ENCODE results near the gene ADGRE2.
"Not testable (repeated sequence)": the region's sequence is repeated elsewhere in the genome, so short reads cannot be mapped to it uniquely, and the experiment has no call there.

ADGRE2 gene

GRCh38 chr19:14769201-14769600 lies 9.2 kb downstream of the ADGRE2 start:
- no peak overlapping the region for H3K4me3 ChIP-seq (ENCODE audit: low read length in 2 of 2)
- H3K36me3 ChIP-seq (ENCODE audit: control insufficient read depth in 2 of 2, insufficient read depth in 2 of 2, low read length in 2 of 2) = peaks cover 0 to 2% of the 10 kb centered on the region in 2 donors
- no peak overlapping the region for H3K27ac ChIP-seq (ENCODE audit: low read depth in 2 of 2, low read length in 2 of 2)
- no peak overlapping the region for H3K9ac ChIP-seq (ENCODE audit: low read depth in 1 of 2, low read length in 2 of 2)
- H3K4me1 ChIP-seq (ENCODE audit: control insufficient read depth in 2 of 2, insufficient read depth in 2 of 2, low read length in 2 of 2) = no peaks in the 10 kb centered on the region
- no peaks in the 10 kb centered on the region for H3K27me3 ChIP-seq (ENCODE audit: control insufficient read depth in 2 of 2, insufficient read depth in 2 of 2, low read length in 2 of 2)
- no peaks in the 10 kb centered on the region for H3K9me3 ChIP-seq (ENCODE audit: control insufficient read depth in 2 of 2, low read length in 2 of 2)

DNA sequence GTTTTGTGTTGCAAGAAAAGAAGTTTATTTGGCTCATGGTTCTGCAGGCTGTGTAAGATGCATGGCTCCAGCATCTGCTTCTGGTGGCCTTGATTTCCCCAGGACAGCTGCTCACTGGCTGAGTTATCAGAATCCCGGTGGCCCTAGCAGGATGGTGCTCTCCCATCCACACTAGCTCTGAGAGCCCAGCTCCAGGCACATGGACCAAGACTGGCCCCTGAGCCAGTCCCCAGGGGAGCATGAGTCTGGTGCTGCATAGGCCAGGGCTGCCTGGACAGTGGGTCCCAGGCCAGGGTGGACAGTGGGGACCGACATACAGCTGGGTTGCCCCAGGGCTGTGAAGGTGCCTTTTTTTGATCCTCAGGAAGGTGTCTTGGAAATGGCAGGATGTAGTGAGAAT lies 10.4 kb downstream of the ADGRE2 start:
- H3K4me3 ChIP-seq (ENCODE audit: low read length in 2 of 2) = no peak overlapping the region
- H3K4me1 ChIP-seq (ENCODE audit: control insufficient read depth in 2 of 2, insufficient read depth in 2 of 2, low read length in 2 of 2) = no peaks in the 10 kb centered on the region
- no peaks in the 10 kb centered on the region for H3K27me3 ChIP-seq (ENCODE audit: control insufficient read depth in 2 of 2, insufficient read depth in 2 of 2, low read length in 2 of 2)
- H3K9ac ChIP-seq (ENCODE audit: low read depth in 1 of 2, low read length in 2 of 2) = no peak overlapping the region
- H3K27ac ChIP-seq (ENCODE audit: low read depth in 2 of 2, low read length in 2 of 2) = no peak overlapping the region
- no peaks in the 10 kb centered on the region for H3K9me3 ChIP-seq (ENCODE audit: control insufficient read depth in 2 of 2, low read length in 2 of 2)
- H3K36me3 ChIP-seq (ENCODE audit: control insufficient read depth in 2 of 2, insufficient read depth in 2 of 2, low read length in 2 of 2) = peaks cover 0 to 2% of the 10 kb centered on the region in 2 donors

- Histone ChIP-seq H3K9me3 (ENCODE audit: control insufficient read depth in 2 of 2, low read length in 2 of 2) (no peaks in the 10 kb centered on the region), H3K4me1 (ENCODE audit: control insufficient read depth in 2 of 2, insufficient read depth in 2 of 2, low read length in 2 of 2) (no peaks in the 10 kb centered on the region), H3K36me3 (ENCODE audit: control insufficient read depth in 2 of 2, insufficient read depth in 2 of 2, low read length in 2 of 2) (peaks cover 0 to 2% of the 10 kb centered on the region in 2 donors), H3K27ac (ENCODE audit: low read depth in 2 of 2, low read length in 2 of 2) (no peak overlapping the region), H3K27me3 (ENCODE audit: control insufficient read depth in 2 of 2, insufficient read depth in 2 of 2, low read length in 2 of 2) (no peaks in the 10 kb centered on the region), H3K4me3 (ENCODE audit: low read length in 2 of 2) (no peak overlapping the region), H3K9ac (ENCODE audit: low read depth in 1 of 2, low read length in 2 of 2) (no peak overlapping the region)
These were observed 10.8 kb downstream of the ADGRE2 start for GRCh38 chr19:14767466-14767971.

GRCh38 chr19:14765841-14766240 lies 12.5 kb downstream of the ADGRE2 start:
- H3K9me3 ChIP-seq (ENCODE audit: control insufficient read depth in 2 of 2, low read length in 2 of 2); H3K9ac ChIP-seq (ENCODE audit: low read depth in 1 of 2, low read length in 2 of 2); H3K27ac ChIP-seq (ENCODE audit: low read depth in 2 of 2, low read length in 2 of 2); H3K36me3 ChIP-seq (ENCODE audit: control insufficient read depth in 2 of 2, insufficient read depth in 2 of 2, low read length in 2 of 2); H3K4me1 ChIP-seq (ENCODE audit: control insufficient read depth in 2 of 2, insufficient read depth in 2 of 2, low read length in 2 of 2); H3K27me3 ChIP-seq (ENCODE audit: control insufficient read depth in 2 of 2, insufficient read depth in 2 of 2, low read length in 2 of 2); H3K4me3 ChIP-seq (ENCODE audit: low read length in 2 of 2): not testable (repeated sequence)

- not testable (repeated sequence) for H3K9me3 ChIP-seq (ENCODE audit: control insufficient read depth in 2 of 2, low read length in 2 of 2); H3K27ac ChIP-seq (ENCODE audit: low read depth in 2 of 2, low read length in 2 of 2); H3K4me1 ChIP-seq (ENCODE audit: control insufficient read depth in 2 of 2, insufficient read depth in 2 of 2, low read length in 2 of 2); H3K36me3 ChIP-seq (ENCODE audit: control insufficient read depth in 2 of 2, insufficient read depth in 2 of 2, low read length in 2 of 2); H3K27me3 ChIP-seq (ENCODE audit: control insufficient read depth in 2 of 2, insufficient read depth in 2 of 2, low read length in 2 of 2); H3K4me3 ChIP-seq (ENCODE audit: low read length in 2 of 2); H3K9ac ChIP-seq (ENCODE audit: low read depth in 1 of 2, low read length in 2 of 2)
These were observed 13.0 kb downstream of the ADGRE2 start for GRCh38 chr19:14765403-14765802.

DNA sequence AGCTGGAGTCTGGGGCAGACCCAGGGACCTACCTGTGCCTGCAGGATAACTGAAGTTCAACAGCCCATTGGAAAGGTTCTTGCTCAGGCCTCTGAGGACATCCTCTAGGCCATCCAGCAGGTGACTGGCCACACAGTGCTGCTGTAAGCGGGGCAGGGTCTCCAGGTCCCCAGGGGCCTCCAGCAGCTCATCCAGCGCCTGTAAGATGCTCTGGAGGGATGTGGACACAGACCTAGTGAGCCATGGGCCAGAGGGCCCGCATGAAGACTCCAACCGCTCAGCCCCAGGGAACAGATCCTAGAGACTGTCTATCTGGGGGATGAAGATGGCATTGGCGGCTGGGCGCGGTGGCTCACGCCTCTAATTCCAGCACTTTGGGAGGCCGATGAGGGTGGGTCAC lies 14.0 kb downstream of the ADGRE2 start:
- Histone ChIP-seq H3K27ac (ENCODE audit: low read depth in 2 of 2, low read length in 2 of 2) (no peak overlapping the region), H3K4me1 (ENCODE audit: control insufficient read depth in 2 of 2, insufficient read depth in 2 of 2, low read length in 2 of 2) (no peaks in the 10 kb centered on the region), H3K9ac (ENCODE audit: low read depth in 1 of 2, low read length in 2 of 2) (no peak overlapping the region), H3K9me3 (ENCODE audit: control insufficient read depth in 2 of 2, low read length in 2 of 2) (no peaks in the 10 kb centered on the region), H3K4me3 (ENCODE audit: low read length in 2 of 2) (no peak overlapping the region), H3K27me3 (ENCODE audit: control insufficient read depth in 2 of 2, insufficient read depth in 2 of 2, low read length in 2 of 2) (no peaks in the 10 kb centered on the region), H3K36me3 (ENCODE audit: control insufficient read depth in 2 of 2, insufficient read depth in 2 of 2, low read length in 2 of 2) (no peaks in the 10 kb centered on the region)

DNA sequence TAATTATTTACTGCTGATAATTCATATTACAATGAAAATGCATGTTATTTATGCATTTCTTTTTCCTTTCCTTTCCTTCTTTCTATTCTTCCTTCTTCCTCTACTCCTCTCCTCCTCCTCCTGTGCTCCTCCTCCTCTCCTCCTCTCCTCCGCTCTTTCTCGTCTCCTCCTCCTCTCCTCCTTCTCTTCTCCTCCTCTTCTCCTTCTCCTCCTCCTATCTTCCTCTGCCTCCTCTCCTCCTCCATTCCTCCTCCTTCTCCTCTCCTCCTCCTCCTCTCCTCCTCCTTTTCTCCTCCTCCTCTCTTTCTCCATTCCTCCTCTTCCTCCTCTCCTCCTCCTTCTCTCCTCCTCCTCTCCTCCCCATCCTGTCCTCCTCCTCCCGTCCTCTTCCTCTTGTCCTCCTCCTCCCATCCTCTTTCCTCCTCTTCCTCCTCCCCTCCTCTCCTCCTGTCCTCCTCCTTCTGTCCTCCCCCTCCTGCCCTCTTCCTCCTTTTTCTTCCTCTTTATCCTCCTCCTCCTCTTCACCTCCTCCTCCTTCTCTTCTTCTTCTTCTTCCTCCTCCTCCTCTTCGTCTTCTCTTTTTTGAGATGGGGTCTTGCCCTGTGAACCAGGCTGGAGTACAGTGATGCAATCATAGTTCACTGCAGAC lies 14.7 kb downstream of the ADGRE2 start:
- no peak overlapping the region for H3K9ac ChIP-seq (ENCODE audit: low read depth in 1 of 2, low read length in 2 of 2)
- H3K36me3 ChIP-seq (ENCODE audit: control insufficient read depth in 2 of 2, insufficient read depth in 2 of 2, low read length in 2 of 2) = no peaks in the 10 kb centered on the region
- no peak overlapping the region for H3K27ac ChIP-seq (ENCODE audit: low read depth in 2 of 2, low read length in 2 of 2)
- H3K27me3 ChIP-seq (ENCODE audit: control insufficient read depth in 2 of 2, insufficient read depth in 2 of 2, low read length in 2 of 2) = no peaks in the 10 kb centered on the region
- H3K9me3 ChIP-seq (ENCODE audit: control insufficient read depth in 2 of 2, low read length in 2 of 2) = no peaks in the 10 kb centered on the region
- no peak overlapping the region for H3K4me3 ChIP-seq (ENCODE audit: low read length in 2 of 2)
- H3K4me1 ChIP-seq (ENCODE audit: control insufficient read depth in 2 of 2, insufficient read depth in 2 of 2, low read length in 2 of 2) = no peaks in the 10 kb centered on the region

GRCh38 chr19:14762111-14762510 lies 16.2 kb downstream of the ADGRE2 start:
- Histone ChIP-seq H3K27ac (ENCODE audit: low read depth in 2 of 2, low read length in 2 of 2) (no peak overlapping the region), H3K36me3 (ENCODE audit: control insufficient read depth in 2 of 2, insufficient read depth in 2 of 2, low read length in 2 of 2) (no peaks in the 10 kb centered on the region), H3K27me3 (ENCODE audit: control insufficient read depth in 2 of 2, insufficient read depth in 2 of 2, low read length in 2 of 2) (no peaks in the 10 kb centered on the region), H3K4me1 (ENCODE audit: control insufficient read depth in 2 of 2, insufficient read depth in 2 of 2, low read length in 2 of 2) (no peaks in the 10 kb centered on the region), H3K4me3 (ENCODE audit: low read length in 2 of 2) (no peak overlapping the region), H3K9me3 (ENCODE audit: control insufficient read depth in 2 of 2, low read length in 2 of 2) (no peaks in the 10 kb centered on the region), H3K9ac (ENCODE audit: low read depth in 1 of 2, low read length in 2 of 2) (no peak overlapping the region)

GRCh38 chr19:14761607-14762006 lies 16.8 kb downstream of the ADGRE2 start:
- no peaks in the 10 kb centered on the region for H3K36me3 ChIP-seq (ENCODE audit: control insufficient read depth in 2 of 2, insufficient read depth in 2 of 2, low read length in 2 of 2)
- no peaks in the 10 kb centered on the region for H3K9me3 ChIP-seq (ENCODE audit: control insufficient read depth in 2 of 2, low read length in 2 of 2)
- no peak overlapping the region for H3K27ac ChIP-seq (ENCODE audit: low read depth in 2 of 2, low read length in 2 of 2)
- no peak overlapping the region for H3K4me3 ChIP-seq (ENCODE audit: low read length in 2 of 2)
- no peaks in the 10 kb centered on the region for H3K4me1 ChIP-seq (ENCODE audit: control insufficient read depth in 2 of 2, insufficient read depth in 2 of 2, low read length in 2 of 2)
- no peaks in the 10 kb centered on the region for H3K27me3 ChIP-seq (ENCODE audit: control insufficient read depth in 2 of 2, insufficient read depth in 2 of 2, low read length in 2 of 2)
- no peak overlapping the region for H3K9ac ChIP-seq (ENCODE audit: low read depth in 1 of 2, low read length in 2 of 2)

DNA sequence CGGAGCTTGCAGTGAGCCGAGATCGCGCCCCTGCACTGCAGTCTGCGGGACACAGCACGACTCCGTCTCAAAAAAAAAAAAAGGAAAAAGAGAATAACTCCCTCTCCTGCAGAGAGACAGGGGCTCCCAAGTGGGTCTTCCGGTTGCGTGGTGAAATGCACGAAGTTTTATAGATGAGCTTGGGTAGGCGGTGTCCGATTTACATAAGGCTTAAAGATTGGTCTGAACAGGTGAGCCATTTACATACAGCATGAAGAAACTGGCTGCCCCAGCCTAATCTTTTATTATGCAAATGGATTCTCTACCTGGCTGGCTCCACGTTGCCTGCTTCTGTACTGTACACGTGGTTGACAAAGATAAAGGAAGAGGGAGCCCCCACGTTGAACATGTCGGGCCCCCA lies 19.5 kb downstream of the ADGRE2 start:
- Histone ChIP-seq H3K4me1 (ENCODE audit: control insufficient read depth in 2 of 2, insufficient read depth in 2 of 2, low read length in 2 of 2) (no peaks in the 10 kb centered on the region), H3K4me3 (ENCODE audit: low read length in 2 of 2) (peak overlapping the region in 1 of 2 donors; percentile 27), H3K36me3 (ENCODE audit: control insufficient read depth in 2 of 2, insufficient read depth in 2 of 2, low read length in 2 of 2) (no peaks in the 10 kb centered on the region), H3K27ac (ENCODE audit: low read depth in 2 of 2, low read length in 2 of 2) (no peak overlapping the region), H3K27me3 (ENCODE audit: control insufficient read depth in 2 of 2, insufficient read depth in 2 of 2, low read length in 2 of 2) (no peaks in the 10 kb centered on the region), H3K9ac (ENCODE audit: low read depth in 1 of 2, low read length in 2 of 2) (no peak overlapping the region), H3K9me3 (ENCODE audit: control insufficient read depth in 2 of 2, low read length in 2 of 2) (no peaks in the 10 kb centered on the region)

DNA sequence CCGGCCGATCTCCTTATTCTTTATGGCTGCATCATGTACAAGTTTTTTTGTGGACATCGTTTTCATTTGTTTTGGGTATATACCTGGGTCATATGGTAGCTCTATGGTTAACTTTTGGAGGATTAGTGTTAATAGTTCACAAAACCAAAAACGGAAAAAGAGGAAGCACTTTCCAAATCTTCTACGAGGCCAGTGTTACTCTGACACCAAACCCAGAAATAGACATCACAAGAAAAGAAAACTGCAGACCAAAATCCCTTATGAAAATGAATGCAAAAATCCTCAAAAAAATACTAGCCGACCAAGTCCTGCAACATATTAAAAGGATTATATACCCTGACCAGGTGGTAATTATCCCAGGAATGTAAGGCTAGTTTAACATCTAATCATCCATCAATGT lies 29.8 kb downstream of the ADGRE2 start:
- Histone ChIP-seq H3K4me3 (ENCODE audit: low read length in 2 of 2) (no peak overlapping the region), H3K27me3 (ENCODE audit: control insufficient read depth in 2 of 2, insufficient read depth in 2 of 2, low read length in 2 of 2) (no peaks in the 10 kb centered on the region)

More for the DNA sequence above, 29.8 kb downstream of the ADGRE2 start:
- H3K9ac ChIP-seq (ENCODE audit: low read depth in 1 of 2, low read length in 2 of 2) = no peak overlapping the region
- H3K4me1 ChIP-seq (ENCODE audit: control insufficient read depth in 2 of 2, insufficient read depth in 2 of 2, low read length in 2 of 2) = no peaks in the 10 kb centered on the region
- H3K36me3 ChIP-seq (ENCODE audit: control insufficient read depth in 2 of 2, insufficient read depth in 2 of 2, low read length in 2 of 2) = no peaks in the 10 kb centered on the region
- no peaks in the 10 kb centered on the region for H3K9me3 ChIP-seq (ENCODE audit: control insufficient read depth in 2 of 2, low read length in 2 of 2)
- H3K27ac ChIP-seq (ENCODE audit: low read depth in 2 of 2, low read length in 2 of 2) = no peak overlapping the region

Data from mucosa of rectum (tissue), 2 donors.